Posterior cingulate gyrus (tissue), 11 donors: ENCODE results near the gene TENT4A.

Source experiments
- DNase-seq, 10 donors: peaks; one replicate each; pipeline versions ENCODE4 v3.0.0 to v3.0.0-alpha.2; 2020 to 2021; ENCODE audit warnings: mixed read lengths in 3 of 10
- intact Hi-C: fragments of 100-400 bp; cut with DNase I; formaldehyde crosslinking; loops from one replicate; pipeline ENCODE4 v1.15.1; 2023

TENT4A gene

DNA sequence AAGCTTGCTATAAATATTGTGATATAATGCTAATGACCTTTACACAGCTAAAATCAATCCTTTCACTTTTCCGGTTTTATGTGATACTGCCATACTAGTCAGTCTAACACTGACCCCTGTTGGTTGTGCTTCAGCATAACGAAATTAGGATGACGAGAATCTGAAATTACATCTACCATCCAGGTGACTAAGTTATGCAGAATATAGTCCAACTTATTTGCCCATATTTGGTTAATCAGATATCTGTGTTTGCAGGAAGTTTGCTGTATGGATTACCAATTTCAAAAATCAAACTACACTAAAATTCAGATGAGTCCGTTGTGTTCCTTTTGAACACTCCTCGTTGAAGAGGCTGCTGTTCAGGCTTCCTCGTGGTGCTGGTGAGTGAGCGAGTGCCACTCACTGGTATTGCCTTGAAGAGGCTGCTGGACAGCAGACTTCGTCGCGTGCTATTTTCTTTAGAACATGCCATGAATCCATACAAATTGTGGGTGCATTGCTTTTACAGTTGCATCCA, 32.5 kb downstream of the TENT4A start:
- intact Hi-C loops: loop anchor here (10.0 kb wide), 2 partner anchors 111 to 1251 kb away; partner anchors contain the start of genes NSUN2 and SRD5A1
- no peak for DNase-seq

DNA sequence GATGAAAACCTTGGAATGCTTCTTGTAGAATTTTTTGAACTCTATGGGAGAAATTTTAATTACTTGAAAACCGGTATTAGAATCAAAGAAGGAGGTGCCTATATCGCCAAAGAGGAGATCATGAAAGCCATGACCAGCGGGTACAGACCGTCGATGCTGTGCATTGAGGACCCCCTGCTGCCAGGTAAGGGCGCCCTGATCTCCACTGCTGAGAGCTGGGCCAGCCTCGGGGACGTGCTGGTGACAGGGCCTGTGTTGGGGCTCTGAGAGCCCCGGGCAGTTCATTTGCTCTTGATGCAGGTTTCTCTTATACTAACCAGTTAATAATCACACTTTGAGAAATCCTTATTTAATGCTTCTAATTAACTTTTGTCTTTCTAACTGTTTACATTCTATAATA, 33.0 kb downstream of the TENT4A start:
- DNase-seq: peak in 2 of 10 donors; percentile 29 to 42
- intact Hi-C loops: loop anchor here (10.0 kb wide), 2 partner anchors 111 to 1251 kb away; partner anchors contain the start of genes NSUN2 and SRD5A1

DNA sequence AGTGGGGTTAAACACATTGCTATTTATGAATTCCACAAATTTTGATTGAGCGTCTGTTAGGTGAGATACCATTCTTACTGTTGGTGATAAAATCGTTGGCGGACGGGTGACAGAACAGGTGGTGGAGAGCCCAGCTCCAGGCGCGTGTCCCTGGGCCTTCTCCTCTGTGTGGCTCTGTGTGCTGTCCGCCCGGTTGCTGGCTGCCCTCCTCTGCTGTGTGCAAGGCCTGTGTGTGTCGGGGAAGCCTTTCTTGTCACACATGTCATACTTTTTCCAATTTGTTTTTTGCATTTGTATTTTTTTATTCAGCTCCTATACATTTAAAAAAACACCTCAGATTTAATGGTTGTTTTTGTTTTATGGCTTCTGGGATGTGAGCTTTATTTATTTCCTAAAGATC, 33.9 kb downstream of the TENT4A start:
- intact Hi-C loops: loop anchor here (10.0 kb wide), 2 partner anchors 112 to 1252 kb away; partner anchors contain the start of genes NSUN2 and SRD5A1
- DNase-seq: peak in 4 of 10 donors; percentile 4 to 69 (median 58)

DNA sequence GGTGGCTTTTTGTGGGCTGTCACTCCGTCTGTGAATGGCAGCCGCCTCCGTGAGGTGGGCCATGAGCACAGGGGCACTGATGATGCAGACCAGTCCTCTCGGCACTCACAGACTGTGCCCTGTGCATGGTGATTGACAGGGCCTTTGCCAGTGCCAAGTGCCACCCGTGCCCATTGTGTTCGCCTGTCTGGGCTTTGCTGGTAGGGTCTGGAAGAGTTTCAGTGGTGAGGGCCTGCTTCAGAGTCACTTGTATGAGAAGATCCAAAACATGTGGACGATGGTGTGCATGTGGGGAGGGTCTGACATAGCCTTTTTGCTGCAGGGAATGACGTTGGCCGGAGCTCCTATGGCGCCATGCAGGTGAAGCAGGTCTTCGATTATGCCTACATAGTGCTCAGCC, 34.9 kb downstream of the TENT4A start:
- intact Hi-C loops: loop anchor here (10.0 kb wide), 2 partner anchors 113 to 1253 kb away; partner anchors contain the start of genes NSUN2 and SRD5A1

DNA sequence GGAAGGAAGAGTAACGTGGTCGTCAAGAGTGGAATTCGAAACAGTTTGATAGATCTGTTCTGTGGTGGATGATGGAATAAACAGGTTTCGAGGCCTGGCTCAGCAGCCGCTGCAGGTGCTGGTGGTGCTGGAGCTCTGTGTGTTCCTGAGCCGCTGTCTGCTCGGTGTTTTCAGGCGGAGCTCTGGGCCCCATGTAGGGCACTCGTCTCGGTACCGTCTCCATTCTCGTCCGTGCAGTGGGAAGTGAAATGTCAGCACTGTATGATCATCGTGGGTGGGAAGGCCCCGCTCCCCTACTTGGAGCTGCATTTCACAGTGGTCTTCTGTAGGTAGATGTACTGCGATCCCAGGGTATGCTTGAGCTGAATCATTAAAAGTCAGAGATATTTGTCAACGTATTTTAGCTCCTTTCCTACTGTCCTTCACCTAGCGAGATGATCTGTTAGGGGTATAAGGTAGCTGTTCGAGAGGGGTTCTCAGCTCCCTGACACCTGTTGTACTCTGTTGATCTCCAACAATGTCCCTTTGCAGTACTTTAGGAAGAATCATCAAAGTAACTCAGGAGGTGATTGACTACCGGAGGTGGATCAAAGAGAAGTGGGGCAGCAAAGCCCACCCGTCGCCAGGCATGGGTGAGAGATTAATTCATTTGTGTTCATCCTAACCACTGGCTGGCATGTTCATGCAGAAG, 35.9 kb downstream of the TENT4A start:
- DNase-seq: peak in 4 of 10 donors; percentile 3 to 67 (median 53)
- intact Hi-C loops: loop anchor here (10.0 kb wide), 2 partner anchors 114 to 1254 kb away; partner anchors contain the start of genes NSUN2 and SRD5A1

More for the DNA sequence above, 34.9 kb downstream of the TENT4A start:
- DNase-seq: peak in 4 of 10 donors; percentile 4 to 83 (median 58)

DNA sequence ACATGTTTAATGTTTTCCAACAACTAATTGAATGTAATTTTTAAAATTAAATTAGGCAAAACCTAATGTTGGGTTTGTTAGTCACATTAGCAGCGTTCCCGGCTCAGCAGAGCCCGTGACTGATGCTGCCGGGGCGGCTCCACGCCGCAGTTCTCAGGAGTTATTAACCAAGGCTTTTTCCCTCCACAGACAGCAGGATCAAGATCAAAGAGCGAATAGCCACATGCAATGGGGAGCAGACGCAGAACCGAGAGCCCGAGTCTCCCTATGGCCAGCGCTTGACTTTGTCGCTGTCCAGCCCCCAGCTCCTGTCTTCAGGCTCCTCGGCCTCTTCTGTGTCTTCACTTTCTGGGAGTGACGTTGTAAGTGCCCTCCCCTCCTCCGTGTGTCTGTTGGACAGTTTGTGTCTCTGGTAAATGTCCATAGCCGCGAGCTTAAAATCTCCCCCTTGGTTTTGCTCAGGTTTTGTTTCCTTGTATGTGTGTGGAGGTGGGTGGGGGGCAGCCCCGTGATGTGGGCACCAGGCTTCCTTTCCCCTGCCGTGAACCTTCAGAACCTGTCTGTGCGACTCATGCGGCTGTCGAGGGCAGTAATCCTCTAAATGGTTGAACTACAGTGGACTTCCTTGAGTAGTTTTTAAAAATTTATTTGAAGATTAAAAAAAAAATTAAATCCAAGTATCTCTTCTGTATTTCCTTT, 37.1 kb downstream of the TENT4A start:
- intact Hi-C loops: no loop called here
- peak in 3 of 10 donors; percentile 17 to 62 (median 43) for DNase-seq

DNA sequence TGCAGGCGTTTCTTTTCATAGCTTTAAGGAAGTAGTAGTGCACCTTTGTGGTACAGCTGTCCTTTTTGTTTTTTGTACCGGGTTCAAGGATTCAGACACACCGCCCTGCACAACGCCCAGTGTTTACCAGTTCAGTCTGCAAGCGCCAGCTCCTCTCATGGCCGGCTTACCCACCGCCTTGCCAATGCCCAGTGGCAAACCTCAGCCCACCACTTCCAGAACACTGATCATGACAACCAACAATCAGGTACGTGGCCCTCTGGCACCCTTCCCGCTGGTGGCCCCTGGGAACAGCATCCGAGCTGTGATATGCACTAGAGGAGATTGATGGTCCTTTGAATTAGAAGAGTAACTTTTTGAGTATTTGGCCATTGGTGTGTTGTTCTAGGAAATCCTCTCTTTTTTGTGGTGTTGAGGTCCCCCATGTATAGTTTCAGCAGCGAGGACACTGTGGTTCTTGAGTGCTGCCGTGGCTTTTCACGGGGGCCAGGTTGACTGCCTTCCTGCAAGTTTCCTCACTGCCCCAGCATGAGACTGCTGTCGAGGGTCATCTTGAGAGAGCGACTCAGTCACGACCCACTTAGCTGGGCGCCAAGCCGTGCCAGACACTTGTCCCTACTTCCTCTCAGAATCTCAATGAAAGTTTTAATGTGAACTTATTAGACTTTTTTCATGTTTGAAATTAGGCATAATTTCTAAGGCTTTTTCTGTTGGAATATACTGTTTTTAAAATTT, 37.9 kb downstream of the TENT4A start:
- peak in 1 of 10 donors; percentile 55 for DNase-seq
- intact Hi-C loops: no loop called here

DNA sequence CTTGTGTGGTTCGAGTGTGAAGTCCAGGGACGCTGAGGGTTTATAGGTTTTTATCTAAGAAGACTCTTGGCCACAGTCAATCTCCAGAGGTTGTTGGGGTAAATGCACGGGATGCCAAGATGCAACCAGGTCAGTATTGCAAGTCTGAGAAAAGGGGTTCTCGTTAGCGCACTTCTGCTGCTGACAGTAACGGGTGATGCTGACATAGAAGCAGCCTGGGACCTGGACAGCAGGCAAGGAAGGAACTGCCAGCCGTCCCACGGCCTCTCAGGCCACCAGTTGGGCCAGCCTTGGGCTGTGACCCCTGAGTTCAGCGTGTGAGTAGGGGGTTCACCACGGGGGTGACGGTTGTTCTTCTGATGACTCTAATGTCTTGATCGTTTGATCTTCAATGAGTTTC, 39.0 kb downstream of the TENT4A start:
- intact Hi-C loops: no loop called here
- DNase-seq: peak in 1 of 10 donors; percentile 46

DNA sequence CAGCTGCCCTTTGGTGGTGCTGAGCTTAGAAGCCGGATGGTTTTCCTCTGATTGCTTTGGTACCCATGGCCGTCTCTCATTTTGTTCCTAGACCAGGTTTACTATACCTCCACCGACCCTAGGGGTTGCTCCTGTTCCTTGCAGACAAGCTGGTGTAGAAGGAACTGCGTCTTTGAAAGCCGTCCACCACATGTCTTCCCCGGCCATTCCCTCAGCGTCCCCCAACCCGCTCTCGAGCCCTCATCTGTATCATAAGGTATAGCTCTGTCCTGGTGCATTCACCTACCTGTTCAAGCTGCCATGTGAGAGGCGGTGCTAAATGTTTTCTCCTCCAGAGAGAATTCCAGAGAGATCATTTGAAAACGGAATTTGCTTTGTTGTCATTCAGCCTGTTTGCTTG, 39.5 kb downstream of the TENT4A start:
- peak in 1 of 10 donors; percentile 49 for DNase-seq
- intact Hi-C loops: no loop called here

DNA sequence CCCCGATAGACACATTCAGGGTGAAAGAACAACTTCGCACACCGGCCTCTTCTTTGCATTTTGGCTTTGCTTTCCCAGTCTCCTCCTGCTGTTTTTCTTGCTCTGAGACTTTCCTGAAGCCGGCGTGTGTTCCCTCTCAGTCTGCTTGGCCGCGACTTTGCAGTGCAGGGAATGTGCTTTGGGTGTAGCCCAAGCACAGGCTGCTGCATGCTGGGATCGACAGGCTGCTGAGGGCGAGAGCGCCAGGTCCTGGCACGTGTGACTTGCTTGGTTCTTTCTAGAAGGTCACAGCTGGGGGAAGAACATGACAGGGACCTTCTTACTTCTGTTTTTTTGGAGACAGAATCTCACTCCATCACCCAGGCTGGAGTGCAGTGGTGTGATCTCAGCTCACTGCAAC, 40.6 kb downstream of the TENT4A start:
- peak in 4 of 10 donors; percentile 30 to 85 (median 66) for DNase-seq
- intact Hi-C loops: no loop called here

DNA sequence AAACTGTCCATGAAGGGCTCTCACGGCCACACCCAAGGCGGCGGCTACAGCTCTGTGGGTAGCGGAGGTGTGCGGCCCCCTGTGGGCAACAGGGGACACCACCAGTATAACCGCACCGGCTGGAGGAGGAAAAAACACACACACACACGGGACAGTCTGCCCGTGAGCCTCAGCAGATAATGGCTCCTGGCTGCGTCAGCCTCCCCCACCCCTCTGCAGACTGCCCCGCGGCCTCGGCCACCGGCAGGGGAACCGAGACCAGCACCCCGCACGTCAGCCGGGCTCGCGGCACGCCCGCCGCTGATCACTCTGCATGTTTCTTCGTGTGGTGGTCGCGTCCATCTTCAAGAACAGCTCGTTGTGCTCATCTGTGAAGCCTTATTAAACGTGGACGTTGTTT, 41.5 kb downstream of the TENT4A start:
- peak in 2 of 10 donors; percentile 34 to 60 for DNase-seq
- intact Hi-C loops: no loop called here

DNA sequence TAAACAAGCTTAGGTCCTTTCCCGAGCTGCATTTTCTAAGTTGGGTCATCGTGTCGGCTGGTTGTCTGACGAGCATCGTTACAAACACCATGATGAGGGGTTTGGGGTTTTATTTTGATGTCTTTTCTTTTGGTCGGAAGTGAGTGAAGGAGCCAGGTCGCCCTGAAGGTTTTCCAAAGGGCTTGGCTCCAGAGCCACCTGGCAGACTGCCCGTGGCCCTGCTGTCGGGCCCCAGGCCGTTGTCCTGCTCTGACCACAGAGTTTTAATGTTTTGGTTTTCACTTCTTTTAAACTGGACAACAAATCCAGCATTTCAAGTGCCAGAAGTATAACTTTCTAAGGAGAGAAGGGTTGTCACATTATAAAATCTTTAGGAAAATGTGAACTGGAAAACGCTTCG, 42.3 kb downstream of the TENT4A start:
- intact Hi-C loops: no loop called here

DNA sequence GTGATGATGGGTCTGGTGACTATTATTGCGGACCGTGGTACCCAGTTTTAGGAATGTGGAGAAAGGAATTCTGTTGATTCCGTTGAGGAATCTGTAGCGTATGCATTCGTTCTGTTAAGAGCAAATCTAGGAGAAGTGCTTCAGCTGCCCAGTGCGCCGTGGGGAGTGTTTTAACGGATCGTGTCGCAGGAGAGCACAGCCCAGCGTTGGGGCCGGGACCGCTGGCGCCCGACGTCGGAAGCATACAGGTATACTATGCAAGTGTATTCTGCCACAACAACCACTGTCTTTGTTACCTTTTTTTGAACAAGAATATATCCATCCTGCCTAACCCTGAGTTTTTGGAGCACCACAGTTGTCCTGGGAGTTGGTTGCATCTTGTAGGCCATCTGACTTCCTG, 42.7 kb downstream of the TENT4A start:
- DNase-seq: peak in 1 of 10 donors; percentile 44
- intact Hi-C loops: no loop called here

More for the DNA sequence above, 42.3 kb downstream of the TENT4A start:
- DNase-seq: peak in 2 of 10 donors; percentile 46 to 73

DNA sequence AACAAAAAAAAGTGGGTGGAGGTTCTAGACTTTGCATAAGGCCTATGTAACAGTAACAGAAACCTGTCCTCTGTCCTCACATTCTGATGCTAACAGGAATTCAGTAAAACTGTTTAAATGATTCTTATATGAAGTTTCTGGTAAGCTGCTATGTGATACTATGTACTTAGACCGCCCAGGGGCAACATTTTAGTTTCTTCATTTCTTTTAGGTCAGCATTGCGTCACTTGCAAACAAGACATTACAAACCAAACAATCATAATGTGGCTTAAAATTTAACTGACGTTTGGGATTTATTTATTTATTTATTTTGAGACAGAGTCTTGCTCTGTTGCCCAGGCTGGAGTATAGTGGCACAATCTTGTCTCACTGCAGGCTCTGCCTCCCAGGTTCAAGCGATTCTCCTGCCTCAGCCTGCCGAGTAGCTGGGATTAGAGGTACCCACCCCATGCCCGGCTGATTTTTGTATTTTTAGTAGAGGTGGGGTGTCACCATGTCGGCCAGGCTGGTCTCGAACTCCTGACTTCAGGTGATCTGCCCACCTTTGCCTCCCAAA, 44.3 kb downstream of the TENT4A start:
- intact Hi-C loops: no loop called here

DNA sequence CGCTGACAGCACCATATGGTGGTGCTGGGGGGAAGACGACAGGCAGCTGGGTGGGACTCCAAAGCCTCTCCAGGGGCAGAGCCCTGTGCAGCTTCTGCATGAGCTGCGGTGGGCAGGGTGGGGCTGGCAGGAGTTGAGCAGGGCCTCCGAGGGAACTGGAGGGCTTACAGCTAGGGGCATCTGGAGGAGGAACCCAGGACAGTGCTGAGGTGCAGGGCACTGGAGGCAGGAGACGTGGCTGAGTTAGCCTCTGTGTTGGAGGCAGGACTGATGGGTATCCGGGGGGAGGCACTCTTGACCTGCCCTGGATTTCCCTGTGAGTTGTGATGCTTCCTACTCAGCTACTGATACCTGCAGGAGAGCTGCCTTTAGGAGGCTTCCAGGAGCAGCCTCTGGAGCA, 45.0 kb downstream of the TENT4A start:
- DNase-seq: peak in 1 of 10 donors; percentile 80
- intact Hi-C loops: no loop called here

More for the DNA sequence above, 44.3 kb downstream of the TENT4A start:
- peak in 1 of 10 donors; percentile 29 for DNase-seq

DNA sequence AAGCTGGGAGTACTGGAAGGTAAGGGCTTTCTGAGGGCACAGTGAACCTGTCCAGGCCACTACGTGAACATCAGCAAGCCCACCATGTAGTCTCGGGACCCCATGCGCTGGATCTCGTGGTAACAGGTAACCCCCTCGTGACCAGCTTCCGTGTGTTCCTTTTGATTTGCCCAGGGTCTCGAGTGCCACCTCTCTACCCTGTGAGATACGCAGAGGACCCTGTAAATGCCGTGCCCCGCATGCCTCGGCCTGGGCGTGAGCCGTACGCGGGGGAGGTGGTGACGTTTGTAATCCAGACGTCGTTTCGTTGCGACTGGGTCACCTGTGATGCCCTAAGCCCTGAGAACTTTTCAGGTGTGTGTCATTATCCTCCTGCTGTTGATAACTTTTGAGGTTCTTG, 45.5 kb downstream of the TENT4A start:
- intact Hi-C loops: no loop called here
- DNase-seq: peak in 1 of 10 donors; percentile 80

DNA sequence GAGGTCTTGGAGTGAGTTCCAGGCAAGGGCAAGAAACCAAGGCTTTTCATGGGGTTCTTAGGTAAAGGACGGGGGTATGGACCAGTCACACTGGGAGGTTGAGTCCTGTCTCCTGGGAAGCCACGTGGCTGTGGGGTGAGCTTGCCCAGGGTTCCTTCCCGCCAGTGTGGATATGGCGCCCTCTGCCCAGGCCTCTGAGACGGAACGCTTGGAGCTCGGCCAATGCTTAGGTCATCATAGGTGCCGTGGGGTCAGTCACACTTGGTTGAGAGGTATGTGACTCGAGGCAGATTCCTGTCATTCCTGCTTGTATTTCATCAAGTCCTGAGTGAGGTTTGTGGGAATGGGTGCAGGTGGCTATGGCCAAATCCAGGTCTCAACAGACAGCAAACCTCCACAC, 46.2 kb downstream of the TENT4A start:
- intact Hi-C loops: no loop called here
- peak in 1 of 10 donors; percentile 59 for DNase-seq

DNA sequence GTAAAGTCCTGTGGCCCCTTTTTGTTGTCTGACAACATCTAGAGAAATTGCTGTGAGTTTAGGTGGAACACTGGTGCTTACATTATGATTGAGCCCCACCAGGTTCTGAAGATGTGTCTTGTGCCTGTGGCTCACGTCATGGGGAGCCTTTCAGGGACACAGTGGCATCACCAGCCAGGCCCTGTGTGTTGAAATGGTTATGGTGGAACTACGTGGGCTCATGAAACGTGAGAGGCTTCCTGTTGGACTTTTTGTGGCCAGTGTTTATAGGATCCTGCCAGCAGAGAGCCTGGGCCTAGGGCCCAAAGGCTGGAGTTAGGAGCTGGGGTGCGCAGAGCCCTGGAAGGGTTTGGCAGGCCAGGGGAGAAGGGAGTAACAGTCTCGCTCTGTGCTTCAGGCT, 46.8 kb downstream of the TENT4A start:
- intact Hi-C loops: loop anchor here (10.0 kb wide), 1 partner anchor 635 kb away; the partner anchor contains the start of gene ADCY2
- DNase-seq: peak in 1 of 10 donors; percentile 29

DNA sequence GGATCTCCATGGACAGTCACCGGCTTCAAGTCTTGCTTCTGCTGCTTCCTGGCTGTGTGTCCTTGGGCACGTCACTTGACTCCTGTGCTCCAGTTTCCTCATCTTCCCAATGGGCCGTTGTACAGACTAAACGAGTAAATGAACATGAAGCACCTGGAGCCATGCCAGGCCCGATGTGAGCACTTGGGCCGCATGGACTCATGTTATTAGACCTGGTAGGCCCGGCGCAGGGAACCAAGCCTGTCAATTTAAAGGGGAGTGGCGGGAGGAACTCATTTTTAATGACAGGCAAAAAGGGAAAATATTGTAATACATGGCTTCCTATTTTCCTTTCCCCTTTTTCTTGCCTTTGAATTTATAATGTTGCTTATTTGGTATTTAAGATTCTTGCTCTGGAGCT, 47.5 kb downstream of the TENT4A start:
- peak in 1 of 10 donors; percentile 69 for DNase-seq
- intact Hi-C loops: loop anchor here (10.0 kb wide), 1 partner anchor 634 kb away; the partner anchor contains the start of gene ADCY2

DNA sequence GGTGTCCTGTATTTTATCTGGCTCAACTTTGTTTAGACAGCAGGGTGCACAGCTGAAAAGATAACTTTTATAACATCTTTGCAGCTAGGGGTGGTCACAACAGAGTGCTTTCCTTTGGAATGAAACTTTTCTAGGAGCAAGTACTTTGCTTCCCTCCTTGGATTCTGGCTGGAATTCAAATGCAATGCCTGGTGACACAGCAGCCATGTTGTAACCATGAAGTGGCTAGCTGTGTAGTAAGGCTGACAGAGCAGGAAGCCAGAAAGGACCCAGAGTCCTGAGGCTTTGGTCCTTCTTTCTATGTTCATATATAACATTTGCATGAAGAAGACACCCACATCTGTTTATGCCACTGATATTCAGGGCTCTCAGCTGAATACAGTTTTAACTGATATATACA, 48.1 kb downstream of the TENT4A start:
- intact Hi-C loops: loop anchor here (10.0 kb wide), 1 partner anchor 633 kb away; the partner anchor contains the start of gene ADCY2
- no peak for DNase-seq
